Mucosa of rectum (tissue), 2 donors: ENCODE data around the gene RFX7.

Experiments used
- H3K27ac ChIP-seq, 2 donors: one replicate each; pipeline ENCODE4 v1.7.0; 2013; ENCODE audit warnings: inconsistent platforms in 2 of 2, low read depth in 2 of 2, low read length in 2 of 2
- H3K27me3 ChIP-seq, 2 donors: one replicate each; pipeline ENCODE4 v1.7.0; 2013; ENCODE audit warnings: low read length in 2 of 2; ENCODE audit not compliant: control insufficient read depth in 2 of 2, insufficient read depth in 2 of 2
- H3K36me3 ChIP-seq, 2 donors: one replicate each; pipeline ENCODE4 v1.7.0; 2013; ENCODE audit warnings: low read length in 2 of 2; ENCODE audit not compliant: control insufficient read depth in 2 of 2, insufficient read depth in 2 of 2
- H3K4me1 ChIP-seq, 2 donors: one replicate each; pipeline ENCODE4 v1.7.0; 2013; ENCODE audit warnings: low read length in 2 of 2, mild to moderate bottlenecking in 1 of 2; ENCODE audit not compliant: control insufficient read depth in 2 of 2, insufficient read depth in 2 of 2
- H3K4me3 ChIP-seq, 2 donors: one replicate each; pipeline ENCODE4 v1.7.0; 2013; ENCODE audit warnings: low read length in 2 of 2
- H3K9ac ChIP-seq, 2 donors: one replicate each; pipeline ENCODE4 v1.7.0; 2013; ENCODE audit warnings: low read length in 2 of 2, low read depth in 1 of 2, mild to moderate bottlenecking in 1 of 2
- H3K9me3 ChIP-seq, 2 donors: one replicate each; pipeline ENCODE4 v1.7.0; 2013; ENCODE audit warnings: low read length in 2 of 2; ENCODE audit not compliant: control insufficient read depth in 2 of 2
- donor health status: healthy.
- donor health status: Normal muscosa, but diverticular disease.

Gene RFX7

DNA sequence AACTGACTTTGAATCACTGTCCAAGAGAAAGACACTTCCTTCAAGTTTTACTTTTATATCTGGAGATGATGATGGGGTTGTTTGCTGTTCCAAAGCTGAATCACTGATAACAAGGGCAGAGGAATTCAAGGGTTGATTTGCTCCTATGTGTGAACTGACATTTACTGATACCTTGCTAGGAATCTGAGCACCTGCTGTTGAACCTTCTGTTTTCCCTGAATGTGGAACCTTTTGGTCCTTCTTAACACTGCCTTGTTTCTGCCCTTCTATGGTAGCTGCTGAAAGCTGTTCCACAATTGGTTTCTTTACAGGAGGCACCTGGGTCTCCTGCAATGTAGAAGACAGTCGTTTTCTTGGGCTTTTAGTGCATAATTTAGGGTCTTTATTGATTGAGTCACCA lies 148.3 kb downstream of the RFX7 start:
- Histone ChIP-seq H3K9me3 (no peaks in the 10 kb centered on the region), H3K4me1 (no peaks in the 10 kb centered on the region), H3K4me3 (no peak overlapping the region), H3K27me3 (no peaks in the 10 kb centered on the region), H3K9ac (no peak overlapping the region), H3K36me3 (peaks cover 34 to 40% of the 10 kb centered on the region in 2 donors), H3K27ac (no peak overlapping the region)

- Histone ChIP-seq H3K9me3 (no peaks in the 10 kb centered on the region), H3K36me3 (peaks cover 34 to 40% of the 10 kb centered on the region in 2 donors)
These were observed 149.5 kb downstream of the RFX7 start for GRCh38 chr15:56094171-56094570.

GRCh38 chr15:56088389-56088788 lies 155.3 kb downstream of the RFX7 start:
- Histone ChIP-seq H3K4me1 (no peaks in the 10 kb centered on the region), H3K27me3 (no peaks in the 10 kb centered on the region), H3K36me3 (peaks cover 0 to 2% of the 10 kb centered on the region in 2 donors), H3K27ac (no peak overlapping the region), H3K4me3 (no peak overlapping the region), H3K9ac (no peak overlapping the region), H3K9me3 (peaks cover 0 to 2% of the 10 kb centered on the region in 2 donors)

More at GRCh38 chr15:56094171-56094570, 149.5 kb downstream of the RFX7 start:
- Histone ChIP-seq H3K4me1 (no peaks in the 10 kb centered on the region), H3K4me3 (no peak overlapping the region), H3K27me3 (no peaks in the 10 kb centered on the region), H3K9ac (no peak overlapping the region), H3K27ac (no peak overlapping the region)

- H3K4me3 ChIP-seq, result no peak overlapping the region
- no peak overlapping the region for H3K27ac ChIP-seq
- no peaks in the 10 kb centered on the region for H3K27me3 ChIP-seq
- H3K36me3 ChIP-seq, result no peaks in the 10 kb centered on the region
- no peak overlapping the region for H3K9ac ChIP-seq
- H3K4me1 ChIP-seq, result no peaks in the 10 kb centered on the region
- H3K9me3 ChIP-seq, result peaks cover 0 to 2% of the 10 kb centered on the region in 2 donors
These were observed 157.1 kb downstream of the RFX7 start for GRCh38 chr15:56086566-56086965.

GRCh38 chr15:56082263-56082761 lies 161.4 kb downstream of the RFX7 start:
- peaks cover 0 to 2% of the 10 kb centered on the region in 2 donors for H3K9me3 ChIP-seq
- no peak overlapping the region for H3K27ac ChIP-seq
- no peak overlapping the region for H3K4me3 ChIP-seq
- no peaks in the 10 kb centered on the region for H3K36me3 ChIP-seq
- H3K9ac ChIP-seq, result no peak overlapping the region
- no peaks in the 10 kb centered on the region for H3K4me1 ChIP-seq
- no peaks in the 10 kb centered on the region for H3K27me3 ChIP-seq

DNA sequence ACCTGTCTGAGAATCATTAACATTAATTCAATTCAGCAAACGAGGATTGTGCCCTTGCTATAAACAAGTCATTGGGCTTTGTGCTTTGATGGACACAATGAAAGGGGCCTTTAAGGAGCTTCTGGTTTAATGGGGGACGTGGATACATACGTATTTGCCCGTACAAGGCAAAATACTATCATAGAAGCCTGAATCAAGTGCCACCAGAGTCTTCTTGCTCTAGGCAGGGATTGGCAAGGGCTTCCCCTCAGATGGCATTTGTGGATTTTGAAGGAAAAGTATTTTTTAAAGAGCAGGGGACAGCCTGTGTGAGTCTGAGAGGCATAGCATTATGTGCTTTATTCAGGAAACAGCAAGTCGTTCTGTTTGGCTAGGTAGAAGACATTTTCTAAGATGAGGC lies 166.6 kb downstream of the RFX7 start:
- H3K27me3 ChIP-seq, result no peaks in the 10 kb centered on the region
- no peak overlapping the region for H3K27ac ChIP-seq
- H3K9me3 ChIP-seq, result no peaks in the 10 kb centered on the region
- no peaks in the 10 kb centered on the region for H3K4me1 ChIP-seq
- no peaks in the 10 kb centered on the region for H3K36me3 ChIP-seq
- H3K4me3 ChIP-seq, result no peak overlapping the region
- H3K9ac ChIP-seq, result no peak overlapping the region

DNA sequence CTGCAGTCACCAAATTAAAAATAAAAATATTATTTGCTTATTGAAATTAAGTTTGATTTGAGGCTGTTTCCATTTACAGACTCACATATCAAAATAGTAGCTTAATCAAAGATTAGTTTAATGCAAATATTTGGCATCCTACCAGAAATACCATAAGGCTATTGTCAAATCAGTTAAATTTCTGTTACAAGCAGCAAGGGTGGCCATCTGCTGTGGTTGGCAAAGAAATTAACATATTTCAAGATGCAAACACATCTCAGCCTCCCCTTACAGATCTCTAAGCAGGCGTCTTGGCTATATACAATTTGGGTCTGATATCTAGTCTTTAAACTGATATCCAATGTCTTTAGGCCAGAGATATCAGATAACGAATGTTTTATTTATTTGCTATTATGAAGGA lies 167.0 kb downstream of the RFX7 start:
- H3K27me3 ChIP-seq, result no peaks in the 10 kb centered on the region
- H3K27ac ChIP-seq, result no peak overlapping the region
- H3K4me3 ChIP-seq, result no peak overlapping the region
- no peaks in the 10 kb centered on the region for H3K4me1 ChIP-seq
- no peaks in the 10 kb centered on the region for H3K36me3 ChIP-seq
- H3K9ac ChIP-seq, result no peak overlapping the region
- no peaks in the 10 kb centered on the region for H3K9me3 ChIP-seq

DNA sequence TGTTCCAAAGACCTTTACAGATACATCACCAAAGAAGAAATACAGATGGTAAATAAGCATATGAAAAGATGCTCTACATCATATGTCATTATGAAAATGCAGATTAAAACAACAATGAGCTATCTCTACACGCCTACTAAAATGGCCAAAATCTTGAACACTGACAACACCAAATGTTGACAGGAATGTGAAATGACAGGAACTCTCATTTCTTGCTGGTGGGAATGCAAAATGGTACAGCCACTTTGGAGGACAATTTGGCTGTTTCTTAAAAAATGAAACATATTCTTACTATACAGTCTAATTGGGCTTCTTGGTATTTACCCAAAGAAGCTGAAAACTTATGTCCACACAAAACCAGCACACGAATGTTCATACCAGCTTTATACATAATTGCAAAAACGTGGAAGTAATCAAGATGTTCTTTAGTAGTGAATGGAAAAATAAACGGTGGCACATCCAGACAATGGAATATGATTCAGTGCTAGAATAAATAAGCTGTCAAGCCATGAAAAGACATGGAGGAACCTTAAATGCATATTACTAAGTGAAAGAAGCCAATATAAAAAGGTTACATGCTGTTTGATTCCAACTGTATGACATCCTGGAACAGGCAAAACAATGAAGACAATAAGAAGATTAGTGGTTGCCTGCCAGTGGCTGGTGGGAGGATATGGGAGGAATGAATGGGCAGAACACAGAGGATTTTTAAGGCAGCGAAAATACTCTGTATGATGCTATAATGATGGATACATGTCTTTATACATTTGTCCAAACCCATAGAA lies 169.0 kb downstream of the RFX7 start:
- Histone ChIP-seq H3K27me3 (no peaks in the 10 kb centered on the region), H3K9me3 (no peaks in the 10 kb centered on the region)

DNA sequence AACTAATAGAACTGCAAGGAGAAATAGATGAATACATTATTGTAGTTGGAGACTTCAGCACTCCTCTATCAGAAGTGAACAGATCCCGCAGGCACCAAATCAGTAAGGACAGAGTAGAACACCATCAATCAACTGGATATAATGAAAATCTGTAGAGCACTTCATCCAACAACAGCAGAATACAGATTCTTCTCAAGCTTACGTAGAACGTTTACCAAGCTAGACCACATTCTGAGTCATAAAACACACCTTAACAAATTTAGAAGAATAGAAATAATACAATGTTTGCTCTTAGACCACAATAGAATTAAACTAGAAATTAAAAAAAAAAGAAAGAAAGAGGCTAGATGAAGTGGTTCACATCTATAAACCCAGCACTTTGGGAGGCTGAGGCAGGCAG lies 179.5 kb downstream of the RFX7 start:
- no peak overlapping the region for H3K27ac ChIP-seq
- no peaks in the 10 kb centered on the region for H3K27me3 ChIP-seq
- H3K9ac ChIP-seq, result no peak overlapping the region
- H3K4me1 ChIP-seq, result no peaks in the 10 kb centered on the region
- H3K9me3 ChIP-seq, result no peaks in the 10 kb centered on the region
- no peak overlapping the region for H3K4me3 ChIP-seq
- H3K36me3 ChIP-seq, result no peaks in the 10 kb centered on the region

More for the DNA sequence above, 169.0 kb downstream of the RFX7 start:
- Histone ChIP-seq H3K27ac (no peak overlapping the region), H3K4me3 (no peak overlapping the region), H3K4me1 (no peaks in the 10 kb centered on the region), H3K36me3 (no peaks in the 10 kb centered on the region), H3K9ac (no peak overlapping the region)

- Histone ChIP-seq H3K36me3 (no peaks in the 10 kb centered on the region), H3K9ac (no peak overlapping the region), H3K9me3 (no peaks in the 10 kb centered on the region), H3K4me3 (no peak overlapping the region), H3K27ac (no peak overlapping the region), H3K27me3 (no peaks in the 10 kb centered on the region), H3K4me1 (no peaks in the 10 kb centered on the region)
These were observed 184.0 kb downstream of the RFX7 start for GRCh38 chr15:56059716-56060115.
